ENCODE measurements around the gene HS1BP3. TPM values are rescaled to one million over a fixed set of nuclear protein-coding genes. Genes with fewer than 3 reads are reported as not detected.

Gene HS1BP3
- total RNA-seq, 3 donors from 2014 or later (not counting 1 experiment from before 2014, with no cell fraction given) = 17.4 to 25.7 (median 22.8) TPM

GRCh38 chr2:20654535-20654813 lies 3.6 kb upstream of the HS1BP3 start:
- Mint-ChIP-seq H3K36me3 (no peaks in the 10 kb centered on the region), H3K27me3 (ENCODE audit: low read depth in 2 of 2) (peaks cover 21 to 22% of the 10 kb centered on the region in 2 donors), H3K4me1 (peaks cover 24 to 28% of the 10 kb centered on the region in 2 donors), H3K4me3 (no peak overlapping the region), H3K27ac (no peak overlapping the region), H3K9me3 (no peaks in the 10 kb centered on the region)
- H3K4me1 ChIP-seq (ENCODE audit: control insufficient read depth, insufficient read depth, low read length) = peaks cover 21% of the 10 kb centered on the region
- H3K27me3 ChIP-seq (ENCODE audit: control insufficient read depth, insufficient read depth, low read length) = no peaks in the 10 kb centered on the region
- no peaks in the 10 kb centered on the region for H3K9me3 ChIP-seq (ENCODE audit: control insufficient read depth, insufficient read depth, low read length)
- H3K36me3 ChIP-seq (ENCODE audit: control insufficient read depth, insufficient read depth, low read length) = no peaks in the 10 kb centered on the region
- no peak overlapping the region for H3K27ac ChIP-seq (ENCODE audit: low read length)
- intact Hi-C loops (cut with micrococcal nuclease) = loop anchor here (5.0 kb wide), 1 partner anchor 77 kb away; no protein-coding TSS in a partner anchor
- no peak for TF ChIP-seq CTCF (IDR thresholded peaks at IDR 0.05)
- H3K4me3 ChIP-seq (ENCODE audit: low read length) = no peak overlapping the region
- DNase-seq (no peak), ATAC-seq (no peak)
- WGBS (ENCODE audit: insufficient coverage) = 100% methylated on average over 1 of the region's 2 CpGs

- WGBS (ENCODE audit: insufficient coverage) = 93% methylated on average over 7 of the region's 7 CpGs
- H3K27me3 ChIP-seq (ENCODE audit: control insufficient read depth, insufficient read depth, low read length) = no peaks in the 10 kb centered on the region
- no peaks in the 10 kb centered on the region for H3K36me3 ChIP-seq (ENCODE audit: control insufficient read depth, insufficient read depth, low read length)
- H3K27ac ChIP-seq (ENCODE audit: low read length) = no peak overlapping the region
- no peaks in the 10 kb centered on the region for H3K9me3 ChIP-seq (ENCODE audit: control insufficient read depth, insufficient read depth, low read length)
- DNase-seq = no peak
- Mint-ChIP-seq H3K27me3 (ENCODE audit: low read depth in 2 of 2) (peaks cover 17% of the 10 kb centered on the region in 2 donors), H3K36me3 (no peaks in the 10 kb centered on the region), H3K4me3 (no peak overlapping the region), H3K9me3 (no peaks in the 10 kb centered on the region), H3K4me1 (peaks cover 29 to 33% of the 10 kb centered on the region in 2 donors), H3K27ac (no peak overlapping the region)
- ATAC-seq = no peak
- H3K4me1 ChIP-seq (ENCODE audit: control insufficient read depth, insufficient read depth, low read length) = peaks cover 24% of the 10 kb centered on the region
- no peak for TF ChIP-seq CTCF (IDR thresholded peaks at IDR 0.05)
- H3K4me3 ChIP-seq (ENCODE audit: low read length) = no peak overlapping the region
- intact Hi-C loops (cut with micrococcal nuclease) = loop anchor here (5.0 kb wide), 1 partner anchor 77 kb away; no protein-coding TSS in a partner anchor
Measured at GRCh38 chr2:20653695-20654534, 3.0 kb upstream of the HS1BP3 start.

GRCh38 chr2:20652673-20653575 lies 2.0 kb upstream of the HS1BP3 start:
- 97% methylated on average over 11 of the region's 11 CpGs for WGBS (ENCODE audit: insufficient coverage)
- Mint-ChIP-seq H3K27ac (peak overlapping the region; percentile 4 to 93), H3K4me3 (no peak overlapping the region), H3K36me3 (no peaks in the 10 kb centered on the region), H3K27me3 (ENCODE audit: low read depth in 2 of 2) (peaks cover 10 to 11% of the 10 kb centered on the region in 2 donors), H3K9me3 (no peaks in the 10 kb centered on the region), H3K4me1 (peaks cover 39 to 43% of the 10 kb centered on the region in 2 donors)
- no peak for TF ChIP-seq CTCF (IDR thresholded peaks at IDR 0.05)
- no peaks in the 10 kb centered on the region for H3K36me3 ChIP-seq (ENCODE audit: control insufficient read depth, insufficient read depth, low read length)
- ATAC-seq (no peak), DNase-seq (no peak)
- H3K27ac ChIP-seq (ENCODE audit: low read length) = no peak overlapping the region
- H3K4me3 ChIP-seq (ENCODE audit: low read length) = no peak overlapping the region
- H3K4me1 ChIP-seq (ENCODE audit: control insufficient read depth, insufficient read depth, low read length) = peaks cover 29% of the 10 kb centered on the region
- no peaks in the 10 kb centered on the region for H3K27me3 ChIP-seq (ENCODE audit: control insufficient read depth, insufficient read depth, low read length)
- intact Hi-C loops (cut with micrococcal nuclease) = loop anchor here (5.0 kb wide), 1 partner anchor 76 kb away; no protein-coding TSS in a partner anchor
- no peaks in the 10 kb centered on the region for H3K9me3 ChIP-seq (ENCODE audit: control insufficient read depth, insufficient read depth, low read length)

Data from natural killer cell (primary cell).